Esophagus squamous epithelium (tissue), 5 donors: ENCODE results near the gene FLT1. TPM values are rescaled to one million over a fixed set of nuclear protein-coding genes. Genes with fewer than 3 reads are reported as not detected.

Experiments
- DNase-seq: peaks from one replicate; lab custom pipeline; 2025; lab: John Stamatoyannopoulos, UW
- H3K27ac ChIP-seq, 4 donors: fragments of 200-600 bp; sonication (generic); one replicate each; pipeline ENCODE4 v1.5.1; 2016 to 2019; ENCODE audit warnings: mild to moderate bottlenecking in 1 of 4
- H3K27me3 ChIP-seq, 4 donors: fragments of 200-600 bp; sonication (generic); 1 replicate in 3 of 4; 2 replicates in 1 of 4; pipeline versions ENCODE4 v1.5.1 to v1.6.0; 2017 to 2021; ENCODE audit warnings: antibody characterized with exemption in 1 of 4
- H3K36me3 ChIP-seq, 3 donors: fragments of 200-600 bp; sonication (generic); one replicate each; pipeline ENCODE4 v1.5.1; 2016 to 2019
- H3K4me1 ChIP-seq, 3 donors: fragments of 200-600 bp; sonication (generic); one replicate each; pipeline ENCODE4 v1.5.1; 2017 to 2019
- H3K4me3 ChIP-seq, 4 donors: fragments of 200-600 bp; sonication (generic); 1 replicate in 3 of 4; 2 replicates in 1 of 4; pipeline ENCODE4 v1.5.1; 2016 to 2019; ENCODE audit warnings: mild to moderate bottlenecking in 2 of 4, moderate library complexity in 1 of 4
- H3K9me3 ChIP-seq, 3 donors: fragments of 200-600 bp; sonication (generic); one replicate each; pipeline ENCODE4 v1.5.1; 2016 to 2019
- CTCF ChIP-seq, 6 experiments: fragments of 450-650 bp in 4 of 6; fragments of 200-600 bp in 2 of 6; sonication (generic) in 2 of 6; IDR thresholded peaks; one replicate each; pipeline ENCODE4 v1.5.1; 2016 to 2019; ENCODE audit warnings: antibody characterized with exemption in 6 of 6, mild to moderate bottlenecking in 4 of 6, moderate library complexity in 4 of 6
- POLR2A ChIP-seq, 4 donors: fragments of 450-650 bp; IDR thresholded peaks; one replicate each; pipeline ENCODE4 v1.6.1; 2017; ENCODE audit warnings: antibody characterized with exemption in 4 of 4, mild to moderate bottlenecking in 4 of 4, moderate library complexity in 3 of 4
- WGBS, 2 donors: methylation state at CpG; one replicate each; pipeline ENCODE4 v1.1.5; 2018; 5-methylcytosine and 5-hydroxymethylcytosine counted together
- intact Hi-C: fragments of 100-400 bp; cut with DNase I; formaldehyde crosslinking; loops from one replicate; pipeline ENCODE4 v1.15.0; 2022
- total RNA-seq, 4 donors: library from RNA; depleted of rRNA; stranded (reverse); fragments of >200 nt; gene quantifications; one replicate each; pipeline ENCODE4 v1.1.0, GENCODE V29; 2016
- donor health status: DM: yes; HTN: yes; CAD: no.

The FLT1 gene
- total RNA-seq, 4 donors from 2014 or later: 2.1 to 16.4 (median 8.9) TPM

- H3K27ac ChIP-seq: no peak overlapping the region
- 58 to 59% methylated on average over 3 of the region's 3 CpGs for WGBS, 2 donors
- H3K36me3 ChIP-seq: no peaks in the 10 kb centered on the region
- TF ChIP-seq CTCF (IDR thresholded peaks at IDR 0.05) (no peak), POLR2A (IDR thresholded peaks at IDR 0.05) (no peak)
- no peak overlapping the region for H3K4me3 ChIP-seq
- peaks cover 0 to 20% (median 9%) of the 10 kb centered on the region in 3 donors for H3K4me1 ChIP-seq
- no peak for DNase-seq
- peaks cover 0 to 18% (median 0%) of the 10 kb centered on the region in 4 donors for H3K27me3 ChIP-seq
- H3K9me3 ChIP-seq: no peaks in the 10 kb centered on the region
- intact Hi-C loops: no loop called here
Observed at GRCh38 chr13:28336193-28336657, 158.7 kb downstream of the FLT1 start.

GRCh38 chr13:28333204-28333881 lies 161.6 kb downstream of the FLT1 start:
- no peak for TF ChIP-seq CTCF (IDR thresholded peaks at IDR 0.05)
- 83 to 93% methylated on average over 2 of the region's 2 CpGs for WGBS, 2 donors
- intact Hi-C loops: no loop called here
- H3K27ac ChIP-seq: no peak overlapping the region
- H3K4me1 ChIP-seq: peaks cover 0 to 22% (median 3%) of the 10 kb centered on the region in 3 donors
- DNase-seq: no peak
- no peaks in the 10 kb centered on the region for H3K9me3 ChIP-seq
- H3K27me3 ChIP-seq: peaks cover 0 to 12% (median 0%) of the 10 kb centered on the region in 4 donors
- no peaks in the 10 kb centered on the region for H3K36me3 ChIP-seq
- no peak overlapping the region for H3K4me3 ChIP-seq

DNA sequence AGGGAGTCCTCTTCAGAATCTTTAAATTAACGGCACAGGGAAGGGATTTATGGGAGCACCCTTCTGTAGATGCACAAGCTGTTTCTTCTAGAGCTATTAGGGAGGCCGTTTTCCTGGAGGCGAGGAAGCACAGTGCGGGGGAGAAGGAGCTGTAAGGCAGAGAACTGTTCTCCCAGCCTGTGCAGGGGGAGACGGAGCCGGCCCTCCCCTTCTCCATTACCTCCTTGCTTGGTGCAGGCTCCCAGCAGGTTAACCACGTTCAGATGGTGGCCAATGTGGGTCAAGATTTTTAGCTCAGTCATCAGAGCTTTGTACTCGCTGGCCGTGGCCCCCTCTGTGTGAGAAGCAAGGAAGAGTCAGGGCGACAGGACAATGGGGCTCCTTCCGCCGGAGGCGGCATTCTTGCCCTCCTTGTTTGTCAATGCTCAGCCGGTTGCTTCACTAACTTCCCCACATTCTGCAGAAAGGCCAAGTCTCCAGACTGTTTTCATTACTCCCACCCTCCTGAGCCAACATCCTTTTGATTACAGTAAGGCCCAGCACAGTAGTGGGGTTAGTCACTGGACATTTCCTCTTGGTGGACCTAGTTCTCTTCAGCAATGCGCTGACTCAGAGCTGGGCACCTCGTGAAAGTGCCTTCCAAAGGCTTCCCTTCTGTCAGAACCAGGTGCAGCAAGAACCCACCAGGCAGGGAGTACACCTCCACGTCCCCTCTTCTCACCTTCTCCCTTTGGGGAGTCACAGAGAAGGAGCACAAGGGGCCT lies 165.4 kb downstream of the FLT1 start:
- intact Hi-C loops: loop anchor here (5.0 kb wide), 1 partner anchor 308 kb away; no protein-coding TSS in a partner anchor
- Histone ChIP-seq H3K4me1 (peaks cover 0 to 10% (median 0%) of the 10 kb centered on the region in 3 donors), H3K27ac (no peak overlapping the region), H3K27me3 (peaks cover 0 to 6% (median 0%) of the 10 kb centered on the region in 4 donors), H3K9me3 (no peaks in the 10 kb centered on the region), H3K4me3 (no peak overlapping the region), H3K36me3 (no peaks in the 10 kb centered on the region)
- no peak for DNase-seq
- WGBS, 2 donors: 61 to 69% methylated on average over 14 to 17 of the region's 17 CpGs
- TF ChIP-seq POLR2A (IDR thresholded peaks at IDR 0.05) (no peak), CTCF (IDR thresholded peaks at IDR 0.05) (no peak)

- H3K36me3 ChIP-seq: no peaks in the 10 kb centered on the region
- peaks cover 0 to 7% (median 0%) of the 10 kb centered on the region in 4 donors for H3K27me3 ChIP-seq
- H3K4me3 ChIP-seq: no peak overlapping the region
- no peak for TF ChIP-seq POLR2A (IDR thresholded peaks at IDR 0.05)
- no peak for TF ChIP-seq CTCF (IDR thresholded peaks at IDR 0.05)
- WGBS, 2 donors: 74 to 81% methylated on average over 3 to 6 of the region's 8 CpGs
- peaks cover 0 to 18% (median 0%) of the 10 kb centered on the region in 3 donors for H3K4me1 ChIP-seq
- no peak overlapping the region for H3K27ac ChIP-seq
- H3K9me3 ChIP-seq: no peaks in the 10 kb centered on the region
- intact Hi-C loops: loop anchor here (5.0 kb wide), 1 partner anchor 309 kb away; no protein-coding TSS in a partner anchor
- DNase-seq: no peak
Observed at GRCh38 chr13:28328271-28328607, 166.7 kb downstream of the FLT1 start.
